NOMO-1 treated with dmso at 0.1 percent for 144 hours (cell line): ENCODE measurements around the gene SIGLECL1.

Source experiments
- DNase-seq: peaks from one replicate; lab custom pipeline; 2025; ENCODE audit not compliant: unreplicated experiment; lab: John Stamatoyannopoulos, UW

Gene SIGLECL1

GRCh38 chr19:51252306-51253079 is 1.6 kb downstream of the SIGLECL1 start:
- DNase-seq = no peak

GRCh38 chr19:51253088-51253806 is 2.4 kb downstream of the SIGLECL1 start:
- DNase-seq = no peak

DNA sequence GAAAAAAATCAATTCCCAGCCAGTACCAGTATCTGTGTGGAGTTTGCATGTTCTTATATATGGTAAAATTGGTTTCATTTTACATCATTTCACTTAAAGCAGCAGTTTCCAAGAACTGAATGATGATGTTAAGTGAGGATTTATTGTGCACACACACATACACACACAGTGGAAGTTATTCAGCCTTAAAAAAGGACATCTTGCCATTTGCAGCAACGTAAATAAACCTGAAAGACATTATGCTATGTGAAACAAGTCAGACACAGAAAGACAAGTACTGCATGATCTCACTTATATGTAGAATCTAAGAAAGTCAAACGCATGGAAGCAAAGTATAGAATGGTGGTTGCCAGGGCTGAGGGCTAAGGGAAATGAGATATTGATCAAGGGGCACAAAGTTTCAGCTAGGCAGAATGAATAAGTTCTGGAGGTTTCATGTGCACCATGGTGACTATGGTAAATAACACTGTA is 5.3 kb downstream of the SIGLECL1 start:
- DNase-seq = no peak

DNA sequence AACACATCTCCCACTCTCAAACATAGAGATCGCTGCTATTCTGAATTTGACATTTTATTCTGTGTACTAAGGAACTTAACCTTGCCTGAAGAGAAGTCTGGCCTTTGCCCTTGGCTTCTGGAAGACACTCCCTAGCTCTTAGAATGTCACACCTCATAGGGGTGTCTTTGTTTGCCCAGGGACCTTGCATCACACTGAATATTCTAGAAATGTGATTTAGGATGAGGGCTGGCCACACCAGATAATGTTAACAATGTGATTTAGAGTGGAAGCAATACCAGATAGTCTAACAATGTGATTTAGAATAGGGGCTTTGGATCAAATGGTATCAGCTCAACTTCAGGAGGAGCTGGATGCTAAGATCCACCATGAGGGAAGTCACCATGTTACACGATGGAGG is 6.6 kb downstream of the SIGLECL1 start:
- DNase-seq = no peak

DNA sequence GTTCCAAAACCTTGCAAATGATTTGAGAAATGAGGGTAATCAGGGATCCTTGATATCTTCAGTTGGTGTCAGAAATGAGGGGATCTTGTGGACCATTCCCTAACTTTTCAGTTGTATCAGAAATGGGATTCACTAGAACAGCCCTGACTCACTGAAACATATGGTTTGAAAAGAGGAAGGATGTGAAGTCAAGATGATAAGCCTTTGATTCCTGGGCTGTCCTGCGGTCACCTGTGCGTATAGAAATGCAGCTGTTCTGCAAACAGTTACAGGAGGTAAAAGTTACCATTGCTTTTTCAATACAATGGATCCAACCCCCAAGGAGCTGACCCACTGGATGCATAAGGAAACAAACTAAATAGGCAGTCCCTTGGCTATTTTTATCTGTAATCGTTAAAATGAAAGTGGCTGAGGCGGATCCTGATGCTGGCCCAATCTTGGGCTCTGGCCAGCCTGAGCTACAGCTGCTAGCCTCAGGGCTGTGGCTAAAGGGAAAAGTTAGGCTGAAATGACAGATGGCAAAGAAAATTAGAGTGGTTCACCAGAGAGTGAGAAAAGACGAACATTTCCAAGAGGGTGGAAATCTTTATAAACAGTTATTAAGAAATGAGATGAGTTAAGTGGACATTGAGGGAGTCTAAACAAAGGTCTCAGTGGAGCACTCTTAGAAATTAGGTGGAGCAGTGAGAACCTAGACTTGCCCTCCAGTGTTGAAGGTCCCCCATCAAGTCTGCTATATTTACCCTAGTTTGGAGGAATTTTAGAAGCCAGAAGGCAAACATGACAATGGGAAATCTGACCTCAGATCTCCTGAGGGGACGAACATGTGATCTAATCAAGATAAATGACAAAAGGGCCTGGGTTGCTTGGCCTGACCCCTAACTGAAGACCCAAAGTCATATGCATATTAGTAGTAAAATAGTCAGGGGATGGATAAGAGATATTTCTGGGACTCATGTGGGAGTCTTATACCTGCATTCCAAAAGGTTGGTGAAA is 7.6 kb downstream of the SIGLECL1 start:
- no peak for DNase-seq

GRCh38 chr19:51259348-51260245 is 8.7 kb downstream of the SIGLECL1 start:
- peak; percentile 50 for DNase-seq

- DNase-seq = no peak
These were observed 12.9 kb downstream of the SIGLECL1 start for GRCh38 chr19:51263808-51264207.

DNA sequence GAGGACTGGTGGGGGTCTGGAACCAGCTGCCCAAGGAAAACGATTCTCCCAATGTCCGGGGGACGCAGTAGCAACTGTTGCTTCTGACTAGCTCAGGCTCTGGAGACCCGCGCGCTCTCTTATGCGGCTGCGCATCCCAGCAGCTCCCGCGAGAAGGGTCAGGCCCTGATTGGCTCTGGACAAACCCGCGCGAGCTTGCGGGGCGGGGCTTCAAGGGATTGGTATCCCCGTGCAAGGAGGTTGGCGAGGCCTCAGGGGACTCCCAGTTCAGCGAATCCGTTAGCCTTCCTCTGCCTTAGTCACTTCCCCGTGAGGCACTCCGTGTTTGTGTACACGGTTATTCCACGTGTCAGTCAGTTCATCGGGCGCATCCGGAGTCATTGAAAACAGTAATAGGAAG is 20.2 kb downstream of the SIGLECL1 start:
- DNase-seq = no peak

DNA sequence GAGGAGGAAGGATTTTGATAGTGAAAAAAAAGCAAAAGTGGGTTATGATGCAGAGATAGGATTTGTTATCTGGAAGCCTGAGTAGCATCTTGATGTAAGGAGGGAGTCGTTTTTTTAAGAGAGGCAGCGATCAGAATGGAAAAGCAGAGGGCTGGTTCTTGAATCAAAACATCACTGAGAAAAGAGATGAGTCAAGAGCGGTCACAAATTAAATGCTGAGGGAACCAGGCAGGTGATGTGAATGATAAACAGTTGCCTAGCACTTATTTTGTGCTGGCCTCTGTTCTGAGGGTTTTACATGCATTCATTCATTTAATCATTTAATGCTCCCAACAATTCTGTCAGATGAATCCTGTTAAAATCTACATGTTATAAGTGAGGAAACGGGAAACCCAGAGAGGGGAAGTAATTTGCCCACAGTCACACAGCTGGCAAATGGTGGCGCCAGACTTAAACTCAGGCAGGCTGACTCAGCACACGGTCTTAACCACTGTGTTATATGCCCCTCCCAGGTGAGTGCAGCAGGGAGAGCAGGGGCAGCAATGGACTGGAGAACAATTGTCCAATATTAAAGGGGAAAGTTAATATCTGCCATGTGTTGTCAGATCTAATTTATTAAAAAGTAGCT is 21.4 kb downstream of the SIGLECL1 start:
- DNase-seq = no peak

DNA sequence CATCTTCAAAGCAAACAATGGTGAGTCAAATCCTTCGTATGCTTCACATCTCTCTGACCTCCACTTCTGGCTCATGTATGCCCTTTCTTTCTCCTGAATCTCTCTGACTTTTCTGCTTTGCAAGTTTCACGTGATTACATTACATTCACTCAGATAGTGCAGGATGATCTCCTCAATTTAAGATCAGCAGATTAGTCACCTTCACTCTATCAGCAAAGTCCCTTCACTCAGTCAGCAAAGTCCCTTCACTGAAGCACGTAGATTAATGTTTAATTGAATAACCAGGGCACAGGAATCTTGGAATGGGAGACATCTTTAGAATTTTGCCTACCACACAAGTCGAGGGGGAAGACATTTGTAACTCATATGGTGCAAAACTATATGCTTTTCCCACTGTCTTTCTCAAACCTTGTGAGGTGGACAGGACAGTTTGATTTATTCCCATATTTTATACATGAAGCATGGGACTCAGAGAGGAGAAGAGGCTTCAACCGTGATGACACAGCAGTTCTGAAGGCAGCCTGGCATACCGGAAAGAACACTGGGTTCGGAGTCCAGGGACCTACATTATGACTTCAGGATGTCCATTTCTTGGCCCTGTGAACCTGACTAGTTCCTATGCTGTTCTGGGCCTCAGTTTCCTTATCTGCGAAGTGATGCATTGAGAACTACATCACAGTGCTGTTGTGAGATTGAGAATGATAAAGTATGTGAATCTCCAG is 23.3 kb downstream of the SIGLECL1 start:
- DNase-seq = no peak

GRCh38 chr19:51277112-51277511 is 26.2 kb downstream of the SIGLECL1 start:
- no peak for DNase-seq

GRCh38 chr19:51282335-51282734 is 31.5 kb downstream of the SIGLECL1 start:
- DNase-seq = no peak

DNA sequence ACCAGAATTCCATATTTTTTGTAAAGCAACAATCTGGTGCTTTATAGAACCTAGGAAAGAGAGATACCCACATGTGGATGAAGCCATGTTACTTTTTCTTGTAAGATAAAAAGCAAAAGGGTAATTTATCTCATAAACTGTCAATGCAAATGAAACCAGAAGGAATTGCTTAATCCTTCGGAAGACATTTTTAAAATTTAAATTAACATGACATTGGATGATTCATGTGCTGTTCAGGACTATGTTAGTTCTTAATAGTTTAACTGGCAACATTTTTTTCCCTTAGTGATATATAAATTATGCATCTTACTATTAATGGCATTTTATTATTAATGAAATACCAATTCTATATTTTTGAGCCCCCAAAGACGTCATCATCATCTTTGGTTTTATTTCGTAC is 34.8 kb downstream of the SIGLECL1 start:
- DNase-seq = no peak

DNA sequence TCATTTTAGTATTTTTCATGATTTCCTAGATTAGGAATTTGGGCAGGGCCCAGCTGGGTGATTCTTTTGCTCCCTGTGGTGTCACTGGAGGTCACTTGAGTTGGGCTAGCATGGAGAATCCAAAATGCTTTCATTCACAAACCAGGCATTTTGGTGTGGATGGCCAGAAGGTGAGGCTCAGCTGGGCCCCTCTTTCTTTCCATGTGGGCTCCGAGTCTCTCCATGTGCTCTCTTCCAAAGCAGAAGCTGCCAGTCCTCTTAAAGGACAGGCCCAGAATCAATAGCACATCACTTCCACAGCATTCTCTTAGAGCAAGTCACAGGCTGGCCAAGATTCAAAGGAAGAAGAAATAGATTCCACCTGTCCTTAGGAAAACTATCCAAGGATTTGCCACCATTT is 38.8 kb downstream of the SIGLECL1 start:
- no peak for DNase-seq

GRCh38 chr19:51292971-51293370 is 42.1 kb downstream of the SIGLECL1 start:
- DNase-seq = no peak

DNA sequence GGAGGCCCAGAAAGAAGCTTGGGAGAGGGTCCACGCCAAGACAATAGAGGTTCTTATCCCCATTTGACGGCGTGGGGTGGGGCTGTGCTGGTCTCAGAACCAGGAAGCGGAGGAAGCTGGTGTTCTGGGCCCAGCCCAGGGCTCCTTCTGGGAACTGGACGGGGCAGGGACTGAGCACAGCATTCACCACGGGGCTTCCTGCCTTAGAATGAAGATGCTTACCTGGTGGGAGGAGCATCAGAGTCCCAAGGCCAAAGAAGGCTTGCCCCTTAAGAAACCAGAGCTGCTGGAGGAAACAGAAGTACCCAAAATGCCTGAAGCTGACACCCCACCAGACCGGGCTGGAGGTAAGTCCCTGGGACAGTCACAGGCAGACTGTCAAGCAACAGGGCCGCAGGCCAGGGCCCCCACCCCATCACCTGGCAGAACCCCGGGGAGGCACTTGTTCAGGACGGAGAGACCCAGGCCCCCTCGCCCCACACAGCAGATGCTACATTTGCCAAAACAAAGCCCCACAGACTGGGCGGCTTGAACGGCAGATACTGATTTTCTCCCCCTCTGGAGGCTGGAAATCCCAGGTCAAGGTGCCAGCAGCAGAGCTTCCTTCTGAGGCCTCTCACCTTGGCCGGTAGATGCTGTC is 42.8 kb downstream of the SIGLECL1 start:
- DNase-seq = no peak

- DNase-seq = no peak
These were observed 43.5 kb downstream of the SIGLECL1 start for GRCh38 chr19:51294211-51294976.

DNA sequence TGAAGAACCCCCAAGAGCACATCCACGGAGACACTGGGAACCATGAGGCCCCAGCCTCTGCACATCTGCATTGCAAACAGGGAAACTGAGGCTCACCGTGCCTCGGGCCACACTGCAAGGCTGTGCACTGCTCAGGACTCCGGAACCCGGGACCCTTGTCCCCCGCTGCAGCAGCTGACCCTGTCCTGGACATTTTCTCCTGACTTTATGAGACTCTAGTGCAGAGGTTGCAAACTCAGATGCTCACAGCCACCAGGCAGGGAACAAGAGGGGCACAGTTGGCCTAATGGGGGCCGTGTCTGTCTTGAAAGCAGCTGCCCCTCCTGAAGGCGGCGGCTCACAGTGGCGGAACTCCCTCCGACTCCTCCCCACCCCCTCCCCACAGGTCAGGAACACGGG is 44.1 kb downstream of the SIGLECL1 start:
- no peak for DNase-seq
